Vagina (tissue), 2 donors: Measurements from ENCODE around the gene PAN2.
"Not testable (repeated sequence)": the region's sequence is repeated elsewhere in the genome, so short reads cannot be mapped to it uniquely, and the experiment has no call there.

Experiments
- POLR2A ChIP-seq, 2 donors: fragments of 450-650 bp; IDR thresholded peaks; one replicate each; pipeline ENCODE4 v1.6.1; 2017; ENCODE audit warnings: antibody characterized with exemption in 2 of 2, mild to moderate bottlenecking in 2 of 2, moderate library complexity in 2 of 2
- TF ChIP-seq, protein P1 (sequence below), 3 experiments: fragments of 450-650 bp in 2 of 3; fragments of 200-600 bp in 1 of 3; sonication (generic) in 1 of 3; IDR thresholded peaks; one replicate each; pipeline ENCODE4 v1.5.1; 2017 to 2019; ENCODE audit warnings: antibody characterized with exemption in 3 of 3, mild to moderate bottlenecking in 2 of 3, moderate library complexity in 2 of 3

DNA sequence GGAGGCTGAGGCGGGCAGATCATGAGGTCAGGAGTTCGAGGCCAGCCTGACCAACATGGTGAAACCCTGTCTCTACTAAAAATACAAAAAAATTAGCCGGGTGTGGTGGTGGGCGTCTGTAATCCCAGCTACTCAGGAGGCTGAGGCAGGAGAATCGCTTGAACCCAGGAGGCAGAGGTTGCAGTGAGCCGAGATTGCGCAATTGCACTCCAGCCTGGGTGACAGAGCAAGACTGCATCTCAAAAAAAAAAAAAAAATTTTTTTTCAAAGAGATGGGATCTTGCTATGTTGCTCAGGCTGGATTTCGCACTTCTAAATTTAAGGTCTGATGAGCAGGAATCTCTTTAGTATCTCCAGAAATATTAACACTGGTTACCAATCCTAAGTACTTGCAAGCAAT is 12.2 kb downstream of the PAN2 start:
- TF ChIP-seq, protein P1, sequence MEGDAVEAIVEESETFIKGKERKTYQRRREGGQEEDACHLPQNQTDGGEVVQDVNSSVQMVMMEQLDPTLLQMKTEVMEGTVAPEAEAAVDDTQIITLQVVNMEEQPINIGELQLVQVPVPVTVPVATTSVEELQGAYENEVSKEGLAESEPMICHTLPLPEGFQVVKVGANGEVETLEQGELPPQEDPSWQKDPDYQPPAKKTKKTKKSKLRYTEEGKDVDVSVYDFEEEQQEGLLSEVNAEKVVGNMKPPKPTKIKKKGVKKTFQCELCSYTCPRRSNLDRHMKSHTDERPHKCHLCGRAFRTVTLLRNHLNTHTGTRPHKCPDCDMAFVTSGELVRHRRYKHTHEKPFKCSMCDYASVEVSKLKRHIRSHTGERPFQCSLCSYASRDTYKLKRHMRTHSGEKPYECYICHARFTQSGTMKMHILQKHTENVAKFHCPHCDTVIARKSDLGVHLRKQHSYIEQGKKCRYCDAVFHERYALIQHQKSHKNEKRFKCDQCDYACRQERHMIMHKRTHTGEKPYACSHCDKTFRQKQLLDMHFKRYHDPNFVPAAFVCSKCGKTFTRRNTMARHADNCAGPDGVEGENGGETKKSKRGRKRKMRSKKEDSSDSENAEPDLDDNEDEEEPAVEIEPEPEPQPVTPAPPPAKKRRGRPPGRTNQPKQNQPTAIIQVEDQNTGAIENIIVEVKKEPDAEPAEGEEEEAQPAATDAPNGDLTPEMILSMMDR (IDR thresholded peaks at IDR 0.05), result not testable (repeated sequence)
- not testable (repeated sequence) for TF ChIP-seq POLR2A (IDR thresholded peaks at IDR 0.05)
